ENCODE data around the gene RMI2.
A peak's percentile ranks its signal among the peaks of the same experiment; 100 is the strongest.

Gene RMI2

GRCh38 chr16:11308493-11309283, 36.6 kb upstream of the RMI2 start:
- H3K36me3 ChIP-seq (ENCODE audit: control insufficient read depth, insufficient read depth, low read length), result no peaks in the 10 kb centered on the region
- WGBS (ENCODE audit: extremely low coverage, insufficient coverage, low lambda C conversion rate), result no CpG with 5 or more reads among the region's 15 CpGs
- peaks cover 7% of the 10 kb centered on the region for H3K4me1 ChIP-seq (ENCODE audit: control insufficient read depth, low read depth, low read length)
- peak overlapping the region; percentile 11 for H3K23ac ChIP-seq (ENCODE audit: low read length)
- no peak overlapping the region for H2BK5ac ChIP-seq (ENCODE audit: low read length)
- H3K4ac ChIP-seq (ENCODE audit: low read depth, low read length), result no peak overlapping the region
- peak overlapping the region; percentile 56 for H2AK5ac ChIP-seq (ENCODE audit: low read length)
- no peak overlapping the region for H3K4me3 ChIP-seq (ENCODE audit: low read length)
- H2BK120ac ChIP-seq (ENCODE audit: low read depth, low read length), result no peak overlapping the region
- no peak overlapping the region for H3K27ac ChIP-seq (ENCODE audit: low read depth, low read length)
- no peak overlapping the region for H3K18ac ChIP-seq (ENCODE audit: low read length)
- H3K79me1 ChIP-seq (ENCODE audit: low read length), result no peaks in the 10 kb centered on the region
- H2BK15ac ChIP-seq (replicated peaks; ENCODE audit: low read depth), result no peak overlapping the region
- H3K27me3 ChIP-seq (ENCODE audit: insufficient read depth, low read length, poor library complexity), result no peaks in the 10 kb centered on the region
- DNase-seq, result no peak
- H4K8ac ChIP-seq (ENCODE audit: low read depth, low read length), result no peak overlapping the region
- no peak overlapping the region for H3K9ac ChIP-seq (ENCODE audit: low read length)
- no peaks in the 10 kb centered on the region for H3K79me2 ChIP-seq (ENCODE audit: control insufficient read depth, insufficient read depth, low read length)
- H3K4me2 ChIP-seq (ENCODE audit: low read length), result no peak overlapping the region
- no peak overlapping the region for H4K5ac ChIP-seq (ENCODE audit: low read length)
- peak overlapping the region; percentile 53 for H3K56ac ChIP-seq (ENCODE audit: low read length)

GRCh38 chr16:11309895-11310633, 35.2 kb upstream of the RMI2 start:
- peak overlapping the region; percentile 63 for H2AK5ac ChIP-seq (ENCODE audit: low read length)
- H3K9ac ChIP-seq (ENCODE audit: low read length), result no peak overlapping the region
- H2BK15ac ChIP-seq (replicated peaks; ENCODE audit: low read depth), result no peak overlapping the region
- H3K4me1 ChIP-seq (ENCODE audit: control insufficient read depth, low read depth, low read length), result peaks cover 7% of the 10 kb centered on the region
- no peaks in the 10 kb centered on the region for H3K27me3 ChIP-seq (ENCODE audit: insufficient read depth, low read length, poor library complexity)
- H3K23ac ChIP-seq (ENCODE audit: low read length), result no peak overlapping the region
- H3K4ac ChIP-seq (ENCODE audit: low read depth, low read length), result no peak overlapping the region
- H3K4me2 ChIP-seq (ENCODE audit: low read length), result no peak overlapping the region
- no peak overlapping the region for H3K56ac ChIP-seq (ENCODE audit: low read length)
- H2BK120ac ChIP-seq (ENCODE audit: low read depth, low read length), result no peak overlapping the region
- no peaks in the 10 kb centered on the region for H3K79me2 ChIP-seq (ENCODE audit: control insufficient read depth, insufficient read depth, low read length)
- no peak overlapping the region for H4K8ac ChIP-seq (ENCODE audit: low read depth, low read length)
- H3K36me3 ChIP-seq (ENCODE audit: control insufficient read depth, insufficient read depth, low read length), result no peaks in the 10 kb centered on the region
- no peak for DNase-seq
- peak overlapping the region; percentile 7 for H3K18ac ChIP-seq (ENCODE audit: low read length)
- H3K4me3 ChIP-seq (ENCODE audit: low read length), result no peak overlapping the region
- no peak overlapping the region for H2BK5ac ChIP-seq (ENCODE audit: low read length)
- WGBS (ENCODE audit: extremely low coverage, insufficient coverage, low lambda C conversion rate), result no CpG with 5 or more reads among the region's 9 CpGs
- no peaks in the 10 kb centered on the region for H3K79me1 ChIP-seq (ENCODE audit: low read length)
- no peak overlapping the region for H4K5ac ChIP-seq (ENCODE audit: low read length)
- no peak overlapping the region for H3K27ac ChIP-seq (ENCODE audit: low read depth, low read length)

- no peak overlapping the region for H3K27ac ChIP-seq (ENCODE audit: low read depth, low read length)
- DNase-seq, result no peak
- H3K4ac ChIP-seq (ENCODE audit: low read depth, low read length), result no peak overlapping the region
- H3K4me1 ChIP-seq (ENCODE audit: control insufficient read depth, low read depth, low read length), result peaks cover 7% of the 10 kb centered on the region
- H2BK5ac ChIP-seq (ENCODE audit: low read length), result no peak overlapping the region
- no peak overlapping the region for H2BK120ac ChIP-seq (ENCODE audit: low read depth, low read length)
- H3K4me2 ChIP-seq (ENCODE audit: low read length), result no peak overlapping the region
- H3K9ac ChIP-seq (ENCODE audit: low read length), result no peak overlapping the region
- H2BK15ac ChIP-seq (replicated peaks; ENCODE audit: low read depth), result no peak overlapping the region
- no peak overlapping the region for H3K56ac ChIP-seq (ENCODE audit: low read length)
- H2AK5ac ChIP-seq (ENCODE audit: low read length), result peak overlapping the region; percentile 63
- no peaks in the 10 kb centered on the region for H3K79me1 ChIP-seq (ENCODE audit: low read length)
- WGBS (ENCODE audit: extremely low coverage, insufficient coverage, low lambda C conversion rate), result no CpG with 5 or more reads among the region's 3 CpGs
- H4K8ac ChIP-seq (ENCODE audit: low read depth, low read length), result no peak overlapping the region
- H4K5ac ChIP-seq (ENCODE audit: low read length), result no peak overlapping the region
- no peak overlapping the region for H3K4me3 ChIP-seq (ENCODE audit: low read length)
- H3K23ac ChIP-seq (ENCODE audit: low read length), result no peak overlapping the region
- H3K79me2 ChIP-seq (ENCODE audit: control insufficient read depth, insufficient read depth, low read length), result no peaks in the 10 kb centered on the region
- no peaks in the 10 kb centered on the region for H3K36me3 ChIP-seq (ENCODE audit: control insufficient read depth, insufficient read depth, low read length)
- H3K27me3 ChIP-seq (ENCODE audit: insufficient read depth, low read length, poor library complexity), result no peaks in the 10 kb centered on the region
- peak overlapping the region; percentile 7 for H3K18ac ChIP-seq (ENCODE audit: low read length)
These were observed 34.7 kb upstream of the RMI2 start for GRCh38 chr16:11310634-11310977.

- Histone ChIP-seq H3K56ac (ENCODE audit: low read length) (no peak overlapping the region), H2BK5ac (ENCODE audit: low read length) (no peak overlapping the region), H3K23ac (ENCODE audit: low read length) (no peak overlapping the region), H2AK5ac (ENCODE audit: low read length) (no peak overlapping the region), H4K5ac (ENCODE audit: low read length) (no peak overlapping the region), H2BK15ac (replicated peaks; ENCODE audit: low read depth) (no peak overlapping the region), H3K36me3 (ENCODE audit: control insufficient read depth, insufficient read depth, low read length) (no peaks in the 10 kb centered on the region), H4K8ac (ENCODE audit: low read depth, low read length) (no peak overlapping the region), H3K18ac (ENCODE audit: low read length) (no peak overlapping the region), H3K9ac (ENCODE audit: low read length) (no peak overlapping the region), H3K27ac (ENCODE audit: low read depth, low read length) (no peak overlapping the region), H3K4me2 (ENCODE audit: low read length) (no peak overlapping the region), H3K4ac (ENCODE audit: low read depth, low read length) (no peak overlapping the region), H2BK120ac (ENCODE audit: low read depth, low read length) (no peak overlapping the region), H3K4me1 (ENCODE audit: control insufficient read depth, low read depth, low read length) (peaks cover 9% of the 10 kb centered on the region), H3K79me2 (ENCODE audit: control insufficient read depth, insufficient read depth, low read length) (no peaks in the 10 kb centered on the region), H3K27me3 (ENCODE audit: insufficient read depth, low read length, poor library complexity) (no peaks in the 10 kb centered on the region), H3K79me1 (ENCODE audit: low read length) (no peaks in the 10 kb centered on the region), H3K4me3 (ENCODE audit: low read length) (no peak overlapping the region)
- WGBS (ENCODE audit: extremely low coverage, insufficient coverage, low lambda C conversion rate), result no CpG with 5 or more reads among the region's 10 CpGs
- no peak for DNase-seq
These were observed 34.2 kb upstream of the RMI2 start for GRCh38 chr16:11310997-11311561.

GRCh38 chr16:11312718-11313492, 32.4 kb upstream of the RMI2 start:
- Histone ChIP-seq H2AK5ac (ENCODE audit: low read length) (peak overlapping the region; percentile 35), H2BK15ac (replicated peaks; ENCODE audit: low read depth) (no peak overlapping the region), H3K36me3 (ENCODE audit: control insufficient read depth, insufficient read depth, low read length) (no peaks in the 10 kb centered on the region), H3K27ac (ENCODE audit: low read depth, low read length) (peak overlapping the region; percentile 94), H3K79me1 (ENCODE audit: low read length) (no peaks in the 10 kb centered on the region), H2BK120ac (ENCODE audit: low read depth, low read length) (peak overlapping the region; percentile 67), H3K56ac (ENCODE audit: low read length) (peak overlapping the region; percentile 82), H3K4me3 (ENCODE audit: low read length) (no peak overlapping the region), H3K23ac (ENCODE audit: low read length) (peak overlapping the region; percentile 76), H3K4me2 (ENCODE audit: low read length) (no peak overlapping the region), H3K79me2 (ENCODE audit: control insufficient read depth, insufficient read depth, low read length) (no peaks in the 10 kb centered on the region), H4K5ac (ENCODE audit: low read length) (no peak overlapping the region), H3K4me1 (ENCODE audit: control insufficient read depth, low read depth, low read length) (peaks cover 10% of the 10 kb centered on the region), H3K9ac (ENCODE audit: low read length) (peak overlapping the region; percentile 42), H3K27me3 (ENCODE audit: insufficient read depth, low read length, poor library complexity) (no peaks in the 10 kb centered on the region), H3K18ac (ENCODE audit: low read length) (peak overlapping the region; percentile 11), H4K8ac (ENCODE audit: low read depth, low read length) (no peak overlapping the region), H3K4ac (ENCODE audit: low read depth, low read length) (peak overlapping the region; percentile 92), H2BK5ac (ENCODE audit: low read length) (peak overlapping the region; percentile 96)
- DNase-seq, result peak; percentile 86
- no CpG with 5 or more reads among the region's 8 CpGs for WGBS (ENCODE audit: extremely low coverage, insufficient coverage, low lambda C conversion rate)

All from mesendoderm (in vitro differentiated cells).